ENCODE measurements around the gene UCN2. TPM values are rescaled to one million over a fixed set of nuclear protein-coding genes. Genes with fewer than 3 reads are reported as not detected.

Gene UCN2, protein sequence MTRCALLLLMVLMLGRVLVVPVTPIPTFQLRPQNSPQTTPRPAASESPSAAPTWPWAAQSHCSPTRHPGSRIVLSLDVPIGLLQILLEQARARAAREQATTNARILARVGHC
- polyA plus RNA-seq (ENCODE audit: insufficient read length in 4 of 4) = under 1 TPM in 3 of 4 donors, not detected in 1; 0.40 to 0.65 (median 0.51) TPM

DNA sequence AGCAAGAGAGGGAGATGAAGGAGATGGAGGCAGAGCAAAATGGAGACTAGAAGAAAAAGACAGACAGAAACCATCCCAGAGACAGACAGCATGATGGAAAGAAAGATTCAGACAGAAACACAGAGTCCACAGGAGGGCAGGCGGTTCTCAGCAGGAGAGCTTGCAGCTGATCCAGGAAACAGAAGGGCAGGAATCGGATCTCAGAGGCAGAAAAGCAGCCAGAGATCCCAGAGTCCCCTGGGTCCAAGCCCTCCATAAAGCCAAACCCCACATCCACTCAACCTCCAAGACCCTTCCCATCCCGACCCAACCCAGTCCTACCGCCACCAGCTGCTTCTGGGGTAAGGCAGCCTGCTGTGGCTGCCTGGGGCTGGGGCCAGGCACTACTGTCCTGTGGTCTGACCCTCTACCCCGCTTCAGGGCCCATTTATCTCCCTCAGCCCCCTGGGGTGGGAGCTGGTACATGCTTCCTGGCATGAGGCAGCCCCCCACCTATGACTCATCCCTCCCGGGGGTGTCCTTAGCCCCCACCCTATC, at the start of gene UCN2:
TSS of gene UCN2 (minus strand) at position 400 of the 537 bp plus-strand sequence. CDS start 657 bp downstream, outside the sequence.
- DNase-seq (ENCODE audit: low read depth in 4 of 4, low spot score in 2 of 4) = no peak

GRCh38 chr3:48612309-48612708, 48.7 kb upstream of the UCN2 start:
- no peak for DNase-seq (ENCODE audit: low read depth in 4 of 4, low spot score in 2 of 4)

DNA sequence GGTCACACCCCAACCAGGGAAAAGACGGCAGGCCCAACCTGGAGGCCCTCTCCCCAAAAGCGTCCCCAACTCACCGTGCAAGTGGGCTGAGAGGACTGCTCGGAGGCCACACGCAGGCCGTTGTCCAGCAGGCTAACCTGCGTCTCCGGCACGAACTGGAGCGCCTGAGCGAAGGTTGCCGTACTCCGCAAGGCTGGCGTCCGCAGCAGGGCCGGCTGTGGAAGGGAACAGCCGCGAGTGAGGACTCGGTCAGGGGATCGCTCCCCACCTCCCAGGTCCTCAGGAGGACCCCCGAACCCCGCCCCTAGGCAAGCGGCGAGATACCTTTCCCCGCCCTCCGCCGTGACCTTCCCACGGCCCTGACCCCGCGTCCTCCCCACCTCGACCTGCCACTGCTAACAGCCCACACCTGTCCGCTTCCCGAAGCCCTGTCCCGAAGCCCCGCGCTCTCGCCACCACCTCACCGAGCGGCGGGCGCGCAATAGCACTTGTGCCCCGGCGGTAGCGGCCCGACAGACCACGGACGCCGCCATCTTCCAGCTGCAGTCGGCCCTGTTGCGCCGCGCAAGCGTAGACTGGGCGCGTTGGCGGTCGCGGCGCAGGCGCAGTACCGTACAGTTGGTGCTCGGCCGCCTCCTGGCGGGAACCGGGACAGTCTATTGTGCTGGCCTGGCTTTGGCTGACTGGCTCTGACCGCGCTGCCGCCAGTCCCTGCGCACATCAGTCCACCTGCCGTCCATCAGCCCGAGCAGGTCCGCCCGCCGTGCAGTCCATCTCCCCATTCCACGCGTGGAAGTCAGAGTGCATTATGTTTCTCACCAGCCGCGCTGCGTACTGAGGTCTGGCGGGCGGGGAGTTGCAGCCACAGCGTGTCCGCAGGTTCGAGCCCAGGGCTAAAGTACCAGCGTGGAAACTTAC, 45.8 kb upstream of the UCN2 start, which contains the start of gene UQCRC1:
TSS of gene UQCRC1 (minus strand) at position 559 of the 918 bp plus-strand sequence. CDS start at position 533, 26 bp downstream.
- DNase-seq (ENCODE audit: low read depth in 4 of 4, low spot score in 2 of 4) = peak; percentile 64 to 88 (median 82)

DNA sequence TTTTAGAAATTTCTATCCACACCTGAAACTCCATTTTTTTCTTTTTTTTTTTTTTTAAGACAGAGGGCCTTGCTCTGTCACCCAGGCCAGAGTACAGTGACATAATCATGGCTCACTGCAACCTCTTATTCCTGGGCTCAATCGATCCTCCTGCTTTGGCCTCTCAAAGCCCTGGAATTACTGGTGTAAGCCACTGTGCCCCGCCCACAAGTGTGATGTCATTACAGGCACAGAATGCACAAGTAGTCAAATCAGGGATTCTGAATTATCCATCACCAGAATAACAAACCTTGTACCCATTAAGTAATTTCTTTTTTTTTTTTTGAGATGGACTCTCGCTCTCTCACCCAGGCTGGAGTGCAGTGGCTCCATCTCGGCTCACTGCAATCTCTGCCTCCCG, 43.9 kb upstream of the UCN2 start:
- no peak for DNase-seq (ENCODE audit: low read depth in 4 of 4, low spot score in 2 of 4)

GRCh38 chr3:48601622-48601994, 38.0 kb upstream of the UCN2 start:
- no peak for DNase-seq (ENCODE audit: low read depth in 4 of 4, low spot score in 2 of 4)

- no peak for DNase-seq (ENCODE audit: low read depth in 4 of 4, low spot score in 2 of 4)
These were observed 37.4 kb upstream of the UCN2 start for GRCh38 chr3:48600711-48601621.

DNA sequence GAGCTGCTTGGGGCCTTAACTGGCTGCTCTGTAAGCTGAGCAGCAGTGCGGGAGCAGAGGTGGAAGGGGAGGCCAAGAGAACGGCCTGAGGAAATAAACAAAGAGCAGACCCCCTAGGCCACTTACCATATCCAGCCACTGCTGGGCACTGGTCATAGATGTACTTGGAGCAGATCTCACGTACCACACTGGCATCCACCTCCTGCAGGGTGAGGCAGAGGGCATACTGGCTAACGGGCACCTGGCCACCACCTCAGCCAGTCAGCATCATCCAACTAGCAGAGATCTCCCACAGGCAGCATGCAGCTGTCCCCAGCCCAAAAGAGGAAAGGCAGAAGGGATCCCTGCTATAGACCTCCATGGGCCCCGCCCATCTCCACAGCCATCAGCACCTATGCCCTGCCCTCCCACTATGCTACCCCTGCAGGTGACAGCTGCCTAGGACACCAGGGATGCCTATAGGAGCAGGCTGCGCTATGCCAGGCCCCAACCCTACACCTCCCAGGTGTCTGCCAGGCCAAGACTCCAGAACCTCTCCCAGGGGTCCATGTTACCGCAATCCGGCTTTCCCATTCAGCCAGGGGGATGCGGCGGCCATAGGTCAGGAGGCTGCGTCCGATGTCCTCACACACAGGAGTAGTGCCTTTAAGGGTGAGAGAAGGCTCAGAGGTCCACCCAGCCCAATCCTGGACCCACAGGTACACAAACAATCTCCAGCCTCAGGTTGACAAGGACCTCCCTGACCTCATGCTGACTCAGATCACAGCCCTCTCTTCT, 36.1 kb upstream of the UCN2 start:
- no peak for DNase-seq (ENCODE audit: low read depth in 4 of 4, low spot score in 2 of 4)

GRCh38 chr3:48599077-48599501, 35.5 kb upstream of the UCN2 start:
- no peak for DNase-seq (ENCODE audit: low read depth in 4 of 4, low spot score in 2 of 4)

GRCh38 chr3:48598323-48599076, 34.9 kb upstream of the UCN2 start:
- peak; percentile 63 to 80 (median 69) for DNase-seq (ENCODE audit: low read depth in 4 of 4, low spot score in 2 of 4)

DNA sequence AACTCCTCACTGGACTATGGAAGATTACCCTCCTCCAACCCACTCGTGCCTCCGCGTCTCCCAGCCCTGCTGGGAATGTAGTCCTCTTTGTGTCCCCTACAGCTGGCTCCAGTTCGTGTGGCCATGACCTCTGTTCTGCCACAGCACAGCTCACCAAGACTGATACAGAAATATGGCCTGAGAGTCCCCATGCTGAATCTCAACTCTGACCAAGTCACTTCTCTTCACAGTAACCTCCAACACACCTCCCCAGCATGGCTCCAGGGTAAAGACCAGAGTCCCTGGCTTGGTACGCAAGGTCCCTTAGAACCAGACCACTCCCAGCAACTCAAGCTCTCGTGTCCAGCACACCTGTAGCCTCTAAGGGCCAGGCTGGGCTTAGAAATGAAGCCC, 33.8 kb upstream of the UCN2 start:
- DNase-seq (ENCODE audit: low read depth in 4 of 4, low spot score in 2 of 4) = no peak

- no peak for DNase-seq (ENCODE audit: low read depth in 4 of 4, low spot score in 2 of 4)
These were observed 33.3 kb upstream of the UCN2 start for GRCh38 chr3:48596676-48597407.

- no peak for DNase-seq (ENCODE audit: low read depth in 4 of 4, low spot score in 2 of 4)
These were observed 32.6 kb upstream of the UCN2 start for GRCh38 chr3:48596157-48596556.

DNA sequence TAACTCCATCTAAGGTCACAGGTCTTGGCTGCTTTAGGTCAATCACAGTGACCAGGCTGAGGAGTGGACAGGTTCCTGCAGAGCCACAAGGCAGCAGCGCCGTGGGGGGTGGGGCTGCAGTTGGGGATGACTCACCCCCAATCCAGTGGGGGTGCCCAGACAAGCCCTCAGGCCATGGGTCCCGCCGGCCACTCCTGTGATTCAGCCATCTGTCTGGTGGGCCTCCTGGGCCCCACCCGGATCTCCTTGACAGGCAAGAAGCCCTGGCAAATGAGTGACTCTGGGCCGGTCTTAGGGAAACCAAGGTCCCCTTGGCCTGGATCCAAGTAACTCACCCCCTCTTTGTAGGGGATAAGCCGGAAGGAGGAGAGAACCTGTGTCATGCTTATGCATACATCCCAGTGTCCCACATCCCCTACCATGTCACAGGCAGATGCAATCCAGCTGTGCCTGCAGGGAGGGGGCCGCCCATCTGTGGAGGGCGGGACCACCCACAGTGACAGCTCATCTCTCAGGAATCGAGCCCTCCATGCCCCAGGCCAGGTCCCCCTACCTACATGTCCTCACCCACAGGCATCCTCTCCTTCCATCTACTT, 32.0 kb upstream of the UCN2 start:
- no peak for DNase-seq (ENCODE audit: low read depth in 4 of 4, low spot score in 2 of 4)

DNA sequence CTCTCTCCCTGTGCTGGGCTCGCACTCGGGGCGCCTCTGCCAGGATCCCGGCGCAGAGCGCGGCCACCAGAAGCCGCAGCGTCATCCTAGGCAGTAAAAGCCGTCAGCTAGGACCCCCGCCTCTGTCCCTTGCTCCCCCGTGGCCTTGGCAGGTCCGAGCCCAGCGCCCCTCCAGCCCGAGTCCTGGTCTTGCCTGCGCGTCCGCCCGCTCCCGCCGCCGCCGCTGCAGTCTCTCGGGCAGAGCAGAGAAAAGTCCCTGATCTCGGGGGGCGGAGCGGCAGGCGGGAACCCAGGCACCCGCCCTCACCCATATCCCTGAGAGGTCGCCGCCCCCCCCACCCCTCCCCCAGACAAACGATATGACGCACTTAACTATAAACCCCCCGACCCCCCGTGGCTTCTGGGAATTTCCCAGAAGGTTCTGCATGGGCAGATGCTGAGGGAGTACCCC, 31.5 kb upstream of the UCN2 start, which contains the start of gene COL7A1:
TSS of gene COL7A1 (minus strand) at position 255 of the 451 bp plus-strand sequence. CDS start at position 85, 170 bp downstream.
- DNase-seq (ENCODE audit: low read depth in 4 of 4, low spot score in 2 of 4) = no peak

GRCh38 chr3:48594417-48595049, 31.0 kb upstream of the UCN2 start:
- DNase-seq (ENCODE audit: low read depth in 4 of 4, low spot score in 2 of 4) = no peak

- no peak for DNase-seq (ENCODE audit: low read depth in 4 of 4, low spot score in 2 of 4)
These were observed 29.8 kb upstream of the UCN2 start for GRCh38 chr3:48593337-48593736.

DNA sequence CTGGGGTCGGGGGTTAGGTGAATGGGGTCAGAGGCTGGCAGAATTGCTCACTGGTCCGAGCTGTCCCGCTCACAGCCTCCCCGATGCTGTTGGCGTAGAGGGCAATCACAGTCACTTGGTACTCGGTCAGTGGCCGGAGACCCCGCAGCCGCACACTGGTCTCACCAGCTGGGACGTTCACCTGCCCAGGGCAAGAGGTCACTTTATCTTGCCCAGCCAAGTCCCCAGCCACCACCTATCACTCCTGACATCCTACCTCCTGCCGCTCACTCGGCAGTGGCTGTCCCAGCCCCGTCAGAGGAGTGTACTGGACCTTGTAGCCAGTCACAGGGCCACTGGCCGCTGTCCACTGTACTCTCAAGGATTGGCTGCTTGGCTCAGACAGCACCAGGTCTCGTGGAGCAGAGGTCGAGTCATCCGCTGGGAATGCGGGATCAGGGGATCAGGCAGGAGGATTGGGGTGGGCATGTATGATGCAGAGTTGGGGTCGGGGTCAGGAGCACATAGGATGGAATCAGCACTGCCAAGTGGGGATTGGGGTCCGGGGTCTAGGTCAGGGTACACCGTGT, 29.0 kb upstream of the UCN2 start:
- no peak for DNase-seq (ENCODE audit: low read depth in 4 of 4, low spot score in 2 of 4)

Data from left renal cortex interstitium (tissue), 4 donors.